ENCODE measurements around the gene SCAMP2.

The SCAMP2 gene

DNA sequence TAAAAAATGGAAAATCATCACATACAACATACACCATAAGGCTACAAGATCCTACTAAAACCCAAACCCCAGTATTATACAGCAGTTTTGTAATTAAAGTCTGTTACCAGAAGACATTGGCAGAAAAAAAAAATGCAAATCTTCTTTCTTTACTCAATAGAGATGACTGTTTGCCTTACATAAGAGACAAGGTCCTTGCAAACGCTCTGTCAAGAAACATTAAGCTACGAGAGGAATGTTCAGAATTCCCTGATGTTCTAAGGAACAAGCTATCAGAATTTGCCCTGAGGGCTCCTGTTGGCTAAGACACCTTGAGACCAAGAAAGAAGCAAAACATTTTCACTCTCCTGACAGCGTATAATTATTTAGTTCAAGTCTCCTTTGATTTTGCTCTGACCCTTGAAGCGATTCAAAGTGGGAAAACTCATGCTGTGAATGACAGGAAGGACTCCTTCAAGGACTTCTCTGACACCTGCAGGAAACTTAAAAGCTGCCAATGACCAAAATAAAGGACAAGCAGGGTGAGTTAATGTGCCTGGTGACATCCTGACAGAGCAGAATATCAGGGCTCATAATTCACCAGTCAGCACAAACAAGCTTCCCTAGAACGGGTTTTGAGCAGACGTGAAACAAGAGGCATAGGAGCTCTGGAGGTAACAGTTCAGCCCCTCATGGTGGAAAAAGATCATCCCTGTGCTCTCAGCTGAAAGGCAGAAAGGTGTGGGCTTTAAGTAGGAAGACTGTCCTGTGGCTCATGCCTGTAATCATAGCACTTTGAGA, 2.5 kb downstream of the SCAMP2 start:
- no peak for DNase-seq (ENCODE audit: extremely low spot score)
- POLR2A ChIA-PET, result interaction anchor here (0.7 to 2.7 kb wide), 8 partner anchors 12 to 110 kb away, joined by 3 to 14 read pairs (median 4); partner anchors contain the start of genes MPI and ULK3
- TF ChIP-seq SUZ12 (IDR thresholded peaks at IDR 0.05), result no peak
- no peak for TF ChIP-seq NFRKB (IDR thresholded peaks at IDR 0.05)
- TF ChIP-seq LEF1 (IDR thresholded peaks at IDR 0.05; ENCODE audit: borderline replicate concordance), result no peak
- TF ChIP-seq FOXA1 (IDR thresholded peaks at IDR 0.05), result no peak
- no peak for TF ChIP-seq SP1 (IDR thresholded peaks at IDR 0.05)
- TF ChIP-seq ARNT (IDR thresholded peaks at IDR 0.05), result no peak
- TF ChIP-seq TARDBP (IDR thresholded peaks at IDR 0.05), result no peak
- TF ChIP-seq BHLHE40 (IDR thresholded peaks at IDR 0.05; ENCODE audit: borderline replicate concordance), result no peak
- TF ChIP-seq, protein P1, sequence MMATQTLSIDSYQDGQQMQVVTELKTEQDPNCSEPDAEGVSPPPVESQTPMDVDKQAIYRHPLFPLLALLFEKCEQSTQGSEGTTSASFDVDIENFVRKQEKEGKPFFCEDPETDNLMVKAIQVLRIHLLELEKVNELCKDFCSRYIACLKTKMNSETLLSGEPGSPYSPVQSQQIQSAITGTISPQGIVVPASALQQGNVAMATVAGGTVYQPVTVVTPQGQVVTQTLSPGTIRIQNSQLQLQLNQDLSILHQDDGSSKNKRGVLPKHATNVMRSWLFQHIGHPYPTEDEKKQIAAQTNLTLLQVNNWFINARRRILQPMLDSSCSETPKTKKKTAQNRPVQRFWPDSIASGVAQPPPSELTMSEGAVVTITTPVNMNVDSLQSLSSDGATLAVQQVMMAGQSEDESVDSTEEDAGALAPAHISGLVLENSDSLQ (IDR thresholded peaks at IDR 0.05), result no peak
- no peak for TF ChIP-seq FOXM1 (IDR thresholded peaks at IDR 0.05; ENCODE audit: borderline replicate concordance)
- no peak for TF ChIP-seq CTBP1 (IDR thresholded peaks at IDR 0.05; ENCODE audit: borderline replicate concordance)
- TF ChIP-seq HDGF (IDR thresholded peaks at IDR 0.05; ENCODE audit: borderline replicate concordance), result no peak
- TF ChIP-seq ELF4 (IDR thresholded peaks at IDR 0.05), result no peak
- no peak for TF ChIP-seq ZNF384 (IDR thresholded peaks at IDR 0.05)
- TF ChIP-seq FOXK2 (IDR thresholded peaks at IDR 0.05), result no peak
- no peak for TF ChIP-seq L3MBTL2 (conservative IDR thresholded peaks at IDR 0.05)
- CTCF ChIA-PET, result interaction anchor here (0.9 kb wide), 2 partner anchors 31 to 80 kb away, joined by 4 read pairs; no protein-coding TSS in a partner anchor

DNA sequence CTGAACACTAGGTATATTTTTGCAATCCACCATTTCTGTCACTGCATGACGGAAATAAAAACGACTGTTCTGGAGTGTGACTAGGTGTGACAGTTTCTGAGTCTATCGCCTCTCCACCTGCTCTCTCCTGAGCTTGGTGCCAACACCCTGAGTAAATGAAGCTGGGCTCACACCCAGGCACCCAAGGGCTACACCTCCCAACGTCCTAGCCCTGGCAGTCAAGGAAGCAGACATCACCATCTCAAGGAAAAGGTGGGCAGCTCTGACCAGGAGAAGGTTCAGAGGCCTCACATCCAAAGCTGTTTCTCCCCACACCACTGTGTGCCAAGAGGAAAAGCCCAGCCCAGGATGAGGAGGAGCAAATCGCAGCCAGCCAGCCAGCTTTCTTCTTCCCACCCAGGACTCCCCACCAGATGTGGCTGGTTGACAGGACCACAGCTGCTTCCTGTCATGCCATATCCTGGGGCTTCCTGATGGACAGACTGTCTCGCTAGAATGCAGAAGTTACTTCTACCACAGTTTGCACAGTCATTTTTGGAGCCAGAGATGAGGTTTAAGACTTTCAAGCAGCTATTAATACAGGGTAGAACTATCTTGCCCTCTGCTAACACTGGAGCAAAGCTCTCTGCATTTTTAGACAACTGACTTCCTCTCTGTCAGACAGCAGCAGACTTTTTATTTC, 3.3 kb downstream of the SCAMP2 start:
- CTCF ChIA-PET, result interaction anchor here (0.7 to 0.9 kb wide), 2 partner anchors 13 to 81 kb away, joined by 3 to 4 read pairs; no protein-coding TSS in a partner anchor
- no peak for DNase-seq (ENCODE audit: extremely low spot score)
- POLR2A ChIA-PET, result interaction anchor here (0.9 to 2.7 kb wide), 6 partner anchors 12 to 109 kb away, joined by 3 to 14 read pairs (median 4); partner anchors contain the start of genes MPI and ULK3
- no peak for TF ChIP-seq SP1 (IDR thresholded peaks at IDR 0.05)
- TF ChIP-seq FOXK2 (IDR thresholded peaks at IDR 0.05), result no peak
- TF ChIP-seq SUZ12 (IDR thresholded peaks at IDR 0.05), result no peak
- TF ChIP-seq, protein P1 (IDR thresholded peaks at IDR 0.05), result no peak
- TF ChIP-seq ELF4 (IDR thresholded peaks at IDR 0.05), result no peak
- no peak for TF ChIP-seq HDGF (IDR thresholded peaks at IDR 0.05; ENCODE audit: borderline replicate concordance)
- no peak for TF ChIP-seq FOXA1 (IDR thresholded peaks at IDR 0.05)
- no peak for TF ChIP-seq TARDBP (IDR thresholded peaks at IDR 0.05)
- no peak for TF ChIP-seq BHLHE40 (IDR thresholded peaks at IDR 0.05; ENCODE audit: borderline replicate concordance)
- TF ChIP-seq NFRKB (IDR thresholded peaks at IDR 0.05), result no peak
- no peak for TF ChIP-seq L3MBTL2 (conservative IDR thresholded peaks at IDR 0.05)
- no peak for TF ChIP-seq LEF1 (IDR thresholded peaks at IDR 0.05; ENCODE audit: borderline replicate concordance)
- TF ChIP-seq ARNT (IDR thresholded peaks at IDR 0.05), result no peak
- no peak for TF ChIP-seq ZNF384 (IDR thresholded peaks at IDR 0.05)
- TF ChIP-seq CTBP1 (IDR thresholded peaks at IDR 0.05; ENCODE audit: borderline replicate concordance), result no peak
- no peak for TF ChIP-seq FOXM1 (IDR thresholded peaks at IDR 0.05; ENCODE audit: borderline replicate concordance)

DNA sequence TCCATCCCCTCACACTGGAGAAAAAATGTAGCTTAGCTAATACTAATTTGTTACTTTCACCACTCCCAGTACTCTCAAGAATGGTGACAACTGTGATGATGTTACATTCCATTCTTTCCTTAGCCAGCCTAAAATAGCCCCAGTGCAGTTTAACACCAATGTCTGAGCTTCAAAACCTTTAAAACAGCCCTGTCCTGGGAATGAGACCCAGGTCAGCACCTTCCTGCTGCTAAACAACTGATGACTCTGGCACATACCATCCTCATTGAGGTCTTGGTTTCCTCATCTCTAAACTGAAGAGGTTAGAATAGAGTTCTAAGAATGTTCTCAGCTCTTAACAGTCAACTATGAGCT, 3.8 kb downstream of the SCAMP2 start:
- CTCF ChIA-PET, result interaction anchor here (0.7 kb wide), 1 partner anchor 13 kb away, joined by 3 read pairs; no protein-coding TSS in a partner anchor
- POLR2A ChIA-PET, result interaction anchor here (0.9 to 2.7 kb wide), 5 partner anchors 11 to 27 kb away, joined by 3 to 14 read pairs (median 4); partner anchors contain the start of genes MPI and ULK3
- no peak for DNase-seq (ENCODE audit: extremely low spot score)
- TF ChIP-seq, protein P1 (IDR thresholded peaks at IDR 0.05), result no peak
- TF ChIP-seq ARNT (IDR thresholded peaks at IDR 0.05) (no peak), FOXK2 (IDR thresholded peaks at IDR 0.05) (no peak), FOXM1 (IDR thresholded peaks at IDR 0.05; ENCODE audit: borderline replicate concordance) (no peak), TARDBP (IDR thresholded peaks at IDR 0.05) (no peak), NFRKB (IDR thresholded peaks at IDR 0.05) (no peak), HDGF (IDR thresholded peaks at IDR 0.05; ENCODE audit: borderline replicate concordance) (no peak), ZNF384 (IDR thresholded peaks at IDR 0.05) (no peak), L3MBTL2 (conservative IDR thresholded peaks at IDR 0.05) (no peak), LEF1 (IDR thresholded peaks at IDR 0.05; ENCODE audit: borderline replicate concordance) (no peak), SUZ12 (IDR thresholded peaks at IDR 0.05) (no peak), FOXA1 (IDR thresholded peaks at IDR 0.05) (no peak), ELF4 (IDR thresholded peaks at IDR 0.05) (no peak), CTBP1 (IDR thresholded peaks at IDR 0.05; ENCODE audit: borderline replicate concordance) (no peak), BHLHE40 (IDR thresholded peaks at IDR 0.05; ENCODE audit: borderline replicate concordance) (no peak), SP1 (IDR thresholded peaks at IDR 0.05) (no peak)

DNA sequence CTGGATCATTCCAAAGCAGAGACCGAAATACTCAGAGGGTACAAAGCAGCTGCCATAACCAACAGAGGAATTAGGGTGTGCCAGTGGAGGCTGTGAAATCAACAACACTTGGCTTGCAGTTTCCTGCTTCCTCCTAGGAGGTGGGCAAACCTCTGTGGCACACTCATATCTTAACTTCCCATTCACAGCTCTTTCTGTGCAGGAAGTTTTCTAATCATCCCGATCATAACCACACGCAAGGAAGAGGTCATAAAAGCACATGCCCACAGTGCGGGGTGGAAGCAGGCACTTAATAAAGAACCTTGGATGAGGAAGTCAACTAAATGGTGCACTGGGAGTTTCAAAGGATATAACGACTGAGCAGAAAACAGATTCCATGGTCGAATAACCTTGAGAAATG, 5.1 kb downstream of the SCAMP2 start:
- CTCF ChIA-PET, result interaction anchor here (2.0 kb wide), 1 partner anchor 34 kb away, joined by 6 read pairs; no protein-coding TSS in a partner anchor
- no peak for TF ChIP-seq LEF1 (IDR thresholded peaks at IDR 0.05; ENCODE audit: borderline replicate concordance)
- no peak for TF ChIP-seq FOXM1 (IDR thresholded peaks at IDR 0.05; ENCODE audit: borderline replicate concordance)
- no peak for TF ChIP-seq CTBP1 (IDR thresholded peaks at IDR 0.05; ENCODE audit: borderline replicate concordance)
- TF ChIP-seq, protein P1 (IDR thresholded peaks at IDR 0.05), result no peak
- TF ChIP-seq NFRKB (IDR thresholded peaks at IDR 0.05), result no peak
- TF ChIP-seq ELF4 (IDR thresholded peaks at IDR 0.05), result no peak
- no peak for TF ChIP-seq ARNT (IDR thresholded peaks at IDR 0.05)
- TF ChIP-seq FOXK2 (IDR thresholded peaks at IDR 0.05), result no peak
- no peak for TF ChIP-seq BHLHE40 (IDR thresholded peaks at IDR 0.05; ENCODE audit: borderline replicate concordance)
- DNase-seq (ENCODE audit: extremely low spot score), result no peak
- POLR2A ChIA-PET, result no interaction called here

All from HEK293T (cell line).